Kidney glomerular epithelial cell (primary cell): Measurements from ENCODE around the gene SMAD6.

ENCODE experiments used
- DNase-seq: peaks from one replicate; lab custom pipeline; 2025; lab: John Stamatoyannopoulos, UW

The SMAD6 gene

GRCh38 chr15:66777054-66777453, 75.0 kb downstream of the SMAD6 start:
- DNase-seq, result no peak

- no peak for DNase-seq
These were observed 75.7 kb downstream of the SMAD6 start for GRCh38 chr15:66777596-66778313.

- no peak for DNase-seq
These were observed 76.3 kb downstream of the SMAD6 start for GRCh38 chr15:66778314-66778665.

GRCh38 chr15:66778716-66779115, 76.7 kb downstream of the SMAD6 start:
- DNase-seq, result no peak

- DNase-seq, result no peak
These were observed 77.4 kb downstream of the SMAD6 start for GRCh38 chr15:66779331-66780009.

GRCh38 chr15:66780172-66780972, 78.3 kb downstream of the SMAD6 start:
- peak; percentile 98 for DNase-seq

GRCh38 chr15:66780973-66781718, 79.1 kb downstream of the SMAD6 start:
- DNase-seq, result no peak

- DNase-seq, result no peak
These were observed 80.7 kb downstream of the SMAD6 start for GRCh38 chr15:66782785-66783184.

GRCh38 chr15:66783314-66783713, 81.3 kb downstream of the SMAD6 start:
- DNase-seq, result no peak

GRCh38 chr15:66783725-66784124, 81.7 kb downstream of the SMAD6 start:
- DNase-seq, result no peak

GRCh38 chr15:66784174-66784573, 82.1 kb downstream of the SMAD6 start:
- no peak for DNase-seq

- no peak for DNase-seq
These were observed 83.6 kb downstream of the SMAD6 start for GRCh38 chr15:66785637-66786036.

GRCh38 chr15:66786222-66786621, 84.2 kb downstream of the SMAD6 start:
- no peak for DNase-seq

GRCh38 chr15:66786708-66787488, 84.9 kb downstream of the SMAD6 start:
- DNase-seq, result no peak

GRCh38 chr15:66787489-66787871, 85.4 kb downstream of the SMAD6 start:
- no peak for DNase-seq

GRCh38 chr15:66788024-66788423, 86.0 kb downstream of the SMAD6 start:
- DNase-seq, result no peak

- no peak for DNase-seq
These were observed 87.3 kb downstream of the SMAD6 start for GRCh38 chr15:66789029-66790025.

- DNase-seq, result no peak
These were observed 93.8 kb downstream of the SMAD6 start for GRCh38 chr15:66795851-66796250.

GRCh38 chr15:66796343-66796742, 94.3 kb downstream of the SMAD6 start:
- no peak for DNase-seq

GRCh38 chr15:66797921-66798320, 95.9 kb downstream of the SMAD6 start:
- DNase-seq, result no peak
